Activated CD4-positive, alpha-beta T cell treated with anti-CD3 and anti-CD28 coated beads, Interleukin-2, Interleukin-6, amounts not matched to agents 100 ng/mL and 50 ng/mL, durations not matched to agents 16 hours and 8 hours (primary cell): ENCODE measurements around the gene RNF208.

Experiments
- DNase-seq: peaks from one replicate; pipeline ENCODE4 v3.0.0-alpha.2; 2020

RNF208 gene

GRCh38 chr9:137237759-137238726, 16.0 kb upstream of the RNF208 start:
- DNase-seq: no peak

- DNase-seq: no peak
These were observed 14.9 kb upstream of the RNF208 start for GRCh38 chr9:137236936-137237421.

GRCh38 chr9:137236238-137236935, 14.3 kb upstream of the RNF208 start:
- peak; percentile 93 for DNase-seq

GRCh38 chr9:137235424-137236237, 13.6 kb upstream of the RNF208 start:
- DNase-seq: no peak

GRCh38 chr9:137234758-137235423, 12.9 kb upstream of the RNF208 start:
- DNase-seq: no peak

- DNase-seq: no peak
These were observed 12.1 kb upstream of the RNF208 start for GRCh38 chr9:137234055-137234697.

GRCh38 chr9:137233143-137233980, 11.3 kb upstream of the RNF208 start:
- no peak for DNase-seq

GRCh38 chr9:137232510-137232909, 10.5 kb upstream of the RNF208 start:
- no peak for DNase-seq

GRCh38 chr9:137232101-137232500, 10.1 kb upstream of the RNF208 start:
- no peak for DNase-seq

- DNase-seq: no peak
These were observed 9.5 kb upstream of the RNF208 start for GRCh38 chr9:137231372-137232039.

GRCh38 chr9:137230705-137231371, 8.8 kb upstream of the RNF208 start, which contains the start of gene SLC34A3:
Gene SLC34A3 (plus strand): TSS chr9:137230901. CDS start chr9:137231703, 802 bp downstream.
- DNase-seq: no peak

GRCh38 chr9:137229903-137230704, 8.1 kb upstream of the RNF208 start:
- no peak for DNase-seq

- no peak for DNase-seq
These were observed 7.2 kb upstream of the RNF208 start for GRCh38 chr9:137228968-137229896.

GRCh38 chr9:137228506-137228967, 6.5 kb upstream of the RNF208 start:
- DNase-seq: no peak

- DNase-seq: no peak
These were observed 5.9 kb upstream of the RNF208 start for GRCh38 chr9:137227853-137228505.

GRCh38 chr9:137227054-137227852, 5.2 kb upstream of the RNF208 start, which contains the start of gene RNF224:
Gene RNF224 (plus strand): TSS chr9:137227502. CDS start chr9:137228336, 834 bp downstream.
- peak; percentile 88 for DNase-seq
